ENCODE data around the gene PLA2G6.

The PLA2G6 gene

DNA sequence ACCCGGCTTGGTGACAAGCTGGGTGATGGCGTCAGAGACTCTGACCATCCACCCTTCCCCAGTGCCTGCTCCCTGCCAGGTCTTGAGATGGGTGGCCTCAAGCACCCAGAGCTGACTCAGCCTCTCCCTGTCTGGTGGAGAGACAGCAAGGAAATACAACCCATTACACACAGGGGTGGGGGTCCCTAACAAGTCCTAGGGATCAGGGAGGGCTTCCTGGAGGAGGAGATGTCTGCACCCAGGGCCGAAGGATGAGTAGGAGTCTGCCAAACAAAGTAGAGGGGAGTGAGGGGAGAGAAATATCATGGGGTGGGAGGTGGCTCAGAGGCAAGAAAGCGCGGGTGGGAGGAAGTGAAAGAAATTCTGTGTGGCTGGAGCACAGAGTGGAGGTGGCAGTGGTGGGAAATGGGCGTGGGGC, 26.9 kb upstream of the PLA2G6 start:
- no peak for TF ChIP-seq CTCF (IDR thresholded peaks at IDR 0.05; ENCODE audit: borderline replicate concordance, control extremely low read depth, extremely low read depth, insufficient read depth, missing control alignments)
- in situ Hi-C loops (cut with MboI; ENCODE audit: low sequenced_read_pairs, unreplicated experiment), result no loop called here
- DNase-seq (ENCODE audit: low spot score), result no peak

GRCh38 chr22:38207898-38208432, 26.3 kb upstream of the PLA2G6 start:
- DNase-seq (ENCODE audit: low spot score), result no peak
- in situ Hi-C loops (cut with MboI; ENCODE audit: low sequenced_read_pairs, unreplicated experiment), result no loop called here

GRCh38 chr22:38205261-38206128, 23.9 kb upstream of the PLA2G6 start:
- TF ChIP-seq CTCF (IDR thresholded peaks at IDR 0.05; ENCODE audit: borderline replicate concordance, control extremely low read depth, extremely low read depth, insufficient read depth, missing control alignments), result no peak
- in situ Hi-C loops (cut with MboI; ENCODE audit: low sequenced_read_pairs, unreplicated experiment), result no loop called here
- no peak for DNase-seq (ENCODE audit: low spot score)

More at GRCh38 chr22:38207898-38208432, 26.3 kb upstream of the PLA2G6 start:
- no peak for TF ChIP-seq CTCF (IDR thresholded peaks at IDR 0.05; ENCODE audit: borderline replicate concordance, control extremely low read depth, extremely low read depth, insufficient read depth, missing control alignments)

GRCh38 chr22:38204784-38205183, 23.2 kb upstream of the PLA2G6 start:
- TF ChIP-seq CTCF (IDR thresholded peaks at IDR 0.05; ENCODE audit: borderline replicate concordance, control extremely low read depth, extremely low read depth, insufficient read depth, missing control alignments), result no peak
- in situ Hi-C loops (cut with MboI; ENCODE audit: low sequenced_read_pairs, unreplicated experiment), result no loop called here

DNA sequence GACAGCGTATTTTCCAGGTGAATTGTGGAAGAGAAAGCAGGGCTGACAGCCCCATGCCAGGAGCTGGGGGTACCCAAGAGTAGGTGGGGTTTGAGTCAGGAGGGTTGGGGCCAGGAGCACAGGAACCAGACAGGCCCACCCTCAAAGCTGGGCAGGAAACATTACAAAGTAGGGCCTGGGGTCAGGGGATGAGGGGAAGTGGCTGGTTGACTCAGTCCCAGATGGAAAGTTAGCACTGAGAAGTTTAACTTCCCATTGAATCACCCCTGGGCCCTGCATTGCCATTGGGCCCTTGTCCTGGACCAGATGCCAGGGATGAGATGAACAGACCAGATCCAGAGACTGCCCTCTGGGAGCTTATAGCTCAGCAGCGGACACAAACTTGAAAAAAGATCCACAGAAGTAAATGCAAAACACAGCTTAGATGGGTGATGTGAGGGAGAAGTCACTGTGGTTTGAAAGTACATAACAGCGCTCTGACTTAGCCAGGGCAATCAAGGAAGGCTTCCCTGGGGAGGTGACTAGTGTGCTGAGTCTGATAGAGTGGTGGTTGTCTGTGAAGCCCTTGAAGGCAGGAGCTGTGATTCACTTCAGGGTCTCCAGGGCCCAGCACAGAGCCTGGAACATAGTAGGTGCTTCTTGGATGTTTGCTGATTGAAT, 22.4 kb upstream of the PLA2G6 start:
- in situ Hi-C loops (cut with MboI; ENCODE audit: low sequenced_read_pairs, unreplicated experiment), result no loop called here
- no peak for TF ChIP-seq CTCF (IDR thresholded peaks at IDR 0.05; ENCODE audit: borderline replicate concordance, control extremely low read depth, extremely low read depth, insufficient read depth, missing control alignments)
- DNase-seq (ENCODE audit: low spot score), result no peak

More at GRCh38 chr22:38204784-38205183, 23.2 kb upstream of the PLA2G6 start:
- DNase-seq (ENCODE audit: low spot score), result peak; percentile 61

DNA sequence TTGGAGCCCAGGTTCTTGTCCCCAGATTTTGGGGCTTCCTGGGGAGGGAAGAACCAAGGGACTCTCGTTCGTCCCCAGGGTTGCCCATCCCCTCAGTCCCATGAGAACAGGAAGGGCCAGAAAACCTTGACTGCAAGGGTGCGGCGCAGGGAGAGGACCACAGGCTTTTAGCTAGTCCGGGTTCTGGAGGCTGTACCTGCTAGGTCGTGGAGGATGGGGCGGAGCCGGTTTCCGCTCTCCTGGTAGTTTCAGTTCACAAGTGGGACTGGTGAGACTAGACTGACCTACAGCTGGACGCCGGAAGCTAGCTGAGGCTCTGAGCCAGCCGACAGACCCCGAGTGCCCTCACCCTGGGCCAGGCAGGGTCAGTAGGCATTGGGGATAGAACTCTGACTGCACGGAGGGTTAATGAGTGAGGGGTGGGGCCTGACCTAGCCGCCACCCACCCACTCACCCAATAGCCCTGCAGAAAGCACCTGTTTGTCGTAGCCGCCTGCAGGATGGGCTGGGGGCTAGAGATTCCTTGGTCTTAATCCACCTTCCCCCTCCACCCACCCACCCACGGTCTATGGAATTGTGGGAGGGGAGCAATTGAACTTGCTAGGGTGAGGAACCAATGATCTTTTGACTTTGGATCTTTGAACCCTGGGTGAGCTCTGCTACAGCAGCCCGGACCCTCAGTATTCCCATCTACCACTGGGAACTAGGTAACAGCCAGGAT, 21.6 kb upstream of the PLA2G6 start:
- peak; percentile 59 for DNase-seq (ENCODE audit: low spot score)
- no peak for TF ChIP-seq CTCF (IDR thresholded peaks at IDR 0.05; ENCODE audit: borderline replicate concordance, control extremely low read depth, extremely low read depth, insufficient read depth, missing control alignments)
- in situ Hi-C loops (cut with MboI; ENCODE audit: low sequenced_read_pairs, unreplicated experiment), result no loop called here
